Measurements from ENCODE around the gene SCD5. TPM values are rescaled to one million over a fixed set of nuclear protein-coding genes. Genes with fewer than 3 reads are reported as not detected.

Gene SCD5
- polyA plus RNA-seq, 12 donors: 3.3 to 20.5 (median 13.0) TPM; not detected in 1

- no peak for DNase-seq
Measured at GRCh38 chr4:82739287-82740190, 59.1 kb downstream of the SCD5 start.

- no peak for DNase-seq
Measured at GRCh38 chr4:82737354-82737753, 61.2 kb downstream of the SCD5 start.

GRCh38 chr4:82733636-82734035 lies 65.0 kb downstream of the SCD5 start:
- no peak for DNase-seq

- DNase-seq: no peak
Measured at GRCh38 chr4:82728301-82728700, 70.3 kb downstream of the SCD5 start.

GRCh38 chr4:82726596-82726995 lies 72.0 kb downstream of the SCD5 start:
- DNase-seq: no peak

GRCh38 chr4:82721819-82722423 lies 76.7 kb downstream of the SCD5 start:
- DNase-seq: no peak

GRCh38 chr4:82718162-82718940 lies 80.2 kb downstream of the SCD5 start:
- no peak for DNase-seq

- DNase-seq: no peak
Measured at GRCh38 chr4:82715731-82716617, 82.6 kb downstream of the SCD5 start.

- no peak for DNase-seq
Measured at GRCh38 chr4:82713856-82714255, 84.7 kb downstream of the SCD5 start.

GRCh38 chr4:82712561-82712960 lies 86.0 kb downstream of the SCD5 start:
- no peak for DNase-seq

GRCh38 chr4:82711158-82711785 lies 87.3 kb downstream of the SCD5 start:
- no peak for DNase-seq

- DNase-seq: no peak
Measured at GRCh38 chr4:82710197-82710929, 88.2 kb downstream of the SCD5 start.

GRCh38 chr4:82708982-82709381 lies 89.6 kb downstream of the SCD5 start:
- DNase-seq: no peak

GRCh38 chr4:82706349-82707000 lies 92.1 kb downstream of the SCD5 start:
- DNase-seq: no peak

- no peak for DNase-seq
Measured at GRCh38 chr4:82705928-82706300, 92.7 kb downstream of the SCD5 start.

GRCh38 chr4:82705169-82705927 lies 93.2 kb downstream of the SCD5 start:
- DNase-seq: no peak

GRCh38 chr4:82704156-82704555 lies 94.4 kb downstream of the SCD5 start:
- DNase-seq: no peak

GRCh38 chr4:82698412-82698811 lies 100.2 kb downstream of the SCD5 start:
- no peak for DNase-seq

GRCh38 chr4:82697561-82697960 lies 101.0 kb downstream of the SCD5 start:
- no peak for DNase-seq

Data from muscle of arm (tissue), 12 donors.